Endothelial cell of umbilical vein (primary cell): ENCODE data around the gene RPL22. TPM values are rescaled to one million over a fixed set of nuclear protein-coding genes. Genes with fewer than 3 reads are reported as not detected.

Experiments
- BruUV-seq: library from RNA; stranded (reverse); fragments of 400-500 nt; replicated peaks from 2 replicates; lab custom pipeline; 2021; lab: Mats Ljungman, UMichigan
- CTCF ChIA-PET: fragments of 300-600, 350-600 bp; sonication (Branson Sonifier 250); formaldehyde crosslinking; loops from one replicate; lab custom pipeline; 2021; ENCODE audit warnings: antibody characterized with exemption, inconsistent platforms; lab: Charles Lee
- POLR2A ChIA-PET: fragments of 300-600, 350-600 bp; sonication (Branson Sonifier 250); formaldehyde crosslinking; loops from one replicate; lab custom pipeline; 2021; ENCODE audit warnings: antibody characterized with exemption, inconsistent platforms; lab: Charles Lee
- DNase-seq: peaks from one replicate; pipeline ENCODE4 v3.0.0-alpha.2; 2011; ENCODE audit warnings: low read depth, low spot score
- FAIRE-seq: peaks from 2 replicates; lab custom pipeline; 2011; peaks lifted over from hg19 to GRCh38; lab: Jason Lieb, UNC
- H2AFZ ChIP-seq: 2 replicates; pipeline ENCODE4 v1.6.0; 2012; ENCODE audit warnings: low read depth, low read length, control low read depth, inconsistent platforms
- H3K27ac ChIP-seq: 2 replicates; pipeline ENCODE4 v1.5.1; 2011; ENCODE audit warnings: low read depth, mild to moderate bottlenecking, control low read depth, low read length, moderate library complexity; ENCODE audit not compliant: insufficient read depth
- H3K27me3 ChIP-seq, 2 experiments: 2 replicates each; pipeline versions ENCODE4 v1.6.0 to v1.6.1; 2011; ENCODE audit warnings: low read length in 2 of 2, mixed read lengths in 1 of 2; ENCODE audit not compliant: control insufficient read depth in 2 of 2, insufficient read depth in 2 of 2
- H3K36me3 ChIP-seq, 2 experiments: 2 replicates in 1 of 2; 3 replicates in 1 of 2; pipeline ENCODE4 v1.5.1; 2011; ENCODE audit warnings: low read length in 2 of 2, mild to moderate bottlenecking in 1 of 2, moderate library complexity in 1 of 2; ENCODE audit not compliant: control insufficient read depth in 2 of 2, insufficient read depth in 2 of 2; ENCODE audit errors: extremely low read depth in 1 of 2
- H3K4me1 ChIP-seq: 3 replicates; pipeline ENCODE4 v1.5.1; 2011; ENCODE audit warnings: mild to moderate bottlenecking, low read length; ENCODE audit not compliant: control insufficient read depth, insufficient read depth; ENCODE audit errors: extremely low read depth
- H3K4me2 ChIP-seq: 2 replicates; pipeline ENCODE4 v1.6.1; 2011; ENCODE audit warnings: low read length, control low read depth, mixed read lengths; ENCODE audit not compliant: insufficient read depth
- H3K4me3 ChIP-seq, 3 experiments: fragments of 200-600 bp in 1 of 3; sonication (generic), shearing (Covaris generic) in 1 of 3; replicated peaks in 1 of 3; 2 replicates each; pipeline ENCODE4 v1.5.1; 2011 to 2016; ENCODE audit warnings: control low read depth in 3 of 3, low read length in 3 of 3, mild to moderate bottlenecking in 2 of 3, inconsistent platforms in 1 of 3, low read depth in 1 of 3, moderate library complexity in 1 of 3; ENCODE audit not compliant: insufficient read depth in 1 of 3
- H3K79me2 ChIP-seq: 2 replicates; pipeline ENCODE4 v1.6.0; 2012; ENCODE audit warnings: low read length, inconsistent platforms; ENCODE audit not compliant: control insufficient read depth, insufficient read depth
- H3K9ac ChIP-seq: replicated peaks from 2 replicates; pipeline ENCODE3; 2011; ENCODE audit warnings: low read length, control low read depth; ENCODE audit not compliant: insufficient read depth; ENCODE audit errors: extremely low read depth
- H3K9me1 ChIP-seq: replicated peaks from 3 replicates; pipeline ENCODE4 v1.6.0; 2011; ENCODE audit warnings: mild to moderate bottlenecking, low read length; ENCODE audit not compliant: control insufficient read depth, insufficient read depth; ENCODE audit errors: extremely low read depth
- H3K9me3 ChIP-seq: replicated peaks from 2 replicates; pipeline ENCODE4 v1.5.1; 2012; ENCODE audit warnings: low read length, inconsistent platforms; ENCODE audit not compliant: control insufficient read depth, insufficient read depth
- H4K20me1 ChIP-seq: replicated peaks from 2 replicates; pipeline ENCODE3; 2011; ENCODE audit warnings: mild to moderate bottlenecking, low read length; ENCODE audit not compliant: control insufficient read depth, insufficient read depth; ENCODE audit errors: extremely low read depth
- CTCF ChIP-seq, 2 donors: IDR thresholded peaks; 1 replicate in 1 of 2; 2 replicates in 1 of 2; pipeline ENCODE4 v1.5.1; 2011; ENCODE audit warnings: low read length in 2 of 2, mild to moderate bottlenecking in 2 of 2, moderate library complexity in 2 of 2, control low read depth in 1 of 2, inconsistent platforms in 1 of 2, low read depth in 1 of 2; ENCODE audit not compliant: insufficient read depth in 1 of 2; ENCODE audit errors: extremely low read depth in 1 of 2
- EZH2 ChIP-seq: IDR thresholded peaks from 2 replicates; pipeline ENCODE4 v1.6.1; 2012; ENCODE audit warnings: borderline replicate concordance, low read depth, mild to moderate bottlenecking, moderate library complexity, low read length, inconsistent platforms; ENCODE audit not compliant: severe bottlenecking
- FOS ChIP-seq: IDR thresholded peaks from 2 replicates; pipeline ENCODE4 v1.6.1; 2011; ENCODE audit warnings: mild to moderate bottlenecking, low read length, moderate library complexity, borderline replicate concordance; ENCODE audit not compliant: insufficient read depth
- GATA2 ChIP-seq: IDR thresholded peaks from 2 replicates; pipeline ENCODE4 v1.7.0; 2011; ENCODE audit warnings: low read depth, mild to moderate bottlenecking, moderate library complexity, mixed read lengths, low read length; ENCODE audit not compliant: insufficient read length, insufficient read depth
- JUN ChIP-seq: IDR thresholded peaks from 2 replicates; pipeline ENCODE4 v1.6.1; 2011; ENCODE audit warnings: borderline replicate concordance, low read depth; ENCODE audit not compliant: insufficient read length, insufficient read depth
- MAX ChIP-seq: IDR thresholded peaks from 2 replicates; pipeline ENCODE4 v1.6.1; 2011; ENCODE audit not compliant: insufficient read depth, insufficient read length
- MYC ChIP-seq: IDR thresholded peaks from one replicate; pipeline ENCODE4 v1.6.1; 2011; ENCODE audit warnings: mild to moderate bottlenecking, low read depth, low read length
- POLR2A ChIP-seq: IDR thresholded peaks from 2 replicates; pipeline ENCODE4 v1.6.1; 2012; ENCODE audit warnings: low read depth, mild to moderate bottlenecking, control low read depth, low read length
- POLR2AphosphoS5 ChIP-seq: IDR thresholded peaks from 2 replicates; pipeline ENCODE4 v1.6.1; 2012; ENCODE audit warnings: low read depth, mild to moderate bottlenecking, control low read depth, low read length, moderate library complexity; ENCODE audit not compliant: insufficient read depth
- dilution Hi-C: fragments of 300-500 bp; cut with MboI; formaldehyde crosslinking; loops from one replicate; pipeline ENCODE4 v1.15.0; 2019; ENCODE audit warnings: low sequenced_read_pairs; ENCODE audit not compliant: extremely low pct_ligation_motif_present
- intact Hi-C: fragments of 100-400 bp; cut with micrococcal nuclease; formaldehyde crosslinking; loops from one replicate; pipeline ENCODE4 v1.10.0; 2022
- polyA plus RNA-seq, 4 experiments: library from polyadenylated mRNA; depleted of rRNA in 3 of 4; stranded (reverse) in 3 of 4; unstranded in 1 of 4; fragments of >200 nt; gene quantifications; 2 replicates each; pipeline versions ENCODE4 v1.2.1 to v1.2.3, GENCODE V29; 2011 to 2012; ENCODE audit warnings: missing spikeins in 1 of 4
- total RNA-seq: library from RNA; stranded (reverse); gene quantifications from 2 replicates; pipeline ENCODE4 v1.2.3, GENCODE V29; 2021

RPL22 gene
- total and polyA plus RNA-seq, 2 donors (not counting 3 experiments of a cell fraction or from before 2014, with no cell fraction given): 71.2 to 343 TPM

GRCh38 chr1:6211731-6212130, 12.3 kb upstream of the RPL22 start:
- no peak overlapping the region for H3K9ac ChIP-seq
- no peaks in the 10 kb centered on the region for H3K36me3 ChIP-seq
- ChIA-PET CTCF (interaction anchor here (1.0 kb wide), 1 partner anchor 33 kb away, joined by 4 read pairs; no protein-coding TSS in a partner anchor), POLR2A (no interaction called here)
- no peaks in the 10 kb centered on the region for H3K9me3 ChIP-seq
- H3K27ac ChIP-seq: no peak overlapping the region
- peaks cover 7% of the 10 kb centered on the region for H3K4me1 ChIP-seq
- FAIRE-seq: no peak
- intact Hi-C loops: no loop called here
- BruUV-seq: no TSS peak
- dilution Hi-C loops: no loop called here
- no peak overlapping the region for H3K4me2 ChIP-seq
- no peak overlapping the region for H2AFZ ChIP-seq
- H3K79me2 ChIP-seq: no peaks in the 10 kb centered on the region
- no peaks in the 10 kb centered on the region for H3K9me1 ChIP-seq
- no peak for DNase-seq
- TF ChIP-seq MYC (no peak), MAX (no peak), CTCF (IDR thresholded peaks at IDR 0.05; ENCODE audit: extremely low read depth in 1 of 2, insufficient read depth in 1 of 2, low read depth in 1 of 2, low read length in 2 of 2) (no peak), GATA2 (no peak), POLR2AphosphoS5 (no peak), POLR2A (no peak), JUN (no peak), FOS (no peak), EZH2 (no peak)
- H4K20me1 ChIP-seq: no peaks in the 10 kb centered on the region
- H3K27me3 ChIP-seq: peaks cover 2 to 5% of the 10 kb centered on the region in 2 experiments
- H3K4me3 ChIP-seq: no peak overlapping the region
